GM20431 (cell line): Measurements from ENCODE around the gene CDK11B.
"Not testable (repeated sequence)": the region's sequence is repeated elsewhere in the genome, so short reads cannot be mapped to it uniquely, and the experiment has no call there.

Experiments
- in situ Hi-C: fragments of 300-500 bp; cut with MseI, MboI; formaldehyde crosslinking; loops from one replicate; pipeline ENCODE4 v1.15.0; 2020; ENCODE audit warnings: low sequenced_read_pairs; ENCODE audit not compliant: unreplicated experiment

The CDK11B gene

DNA sequence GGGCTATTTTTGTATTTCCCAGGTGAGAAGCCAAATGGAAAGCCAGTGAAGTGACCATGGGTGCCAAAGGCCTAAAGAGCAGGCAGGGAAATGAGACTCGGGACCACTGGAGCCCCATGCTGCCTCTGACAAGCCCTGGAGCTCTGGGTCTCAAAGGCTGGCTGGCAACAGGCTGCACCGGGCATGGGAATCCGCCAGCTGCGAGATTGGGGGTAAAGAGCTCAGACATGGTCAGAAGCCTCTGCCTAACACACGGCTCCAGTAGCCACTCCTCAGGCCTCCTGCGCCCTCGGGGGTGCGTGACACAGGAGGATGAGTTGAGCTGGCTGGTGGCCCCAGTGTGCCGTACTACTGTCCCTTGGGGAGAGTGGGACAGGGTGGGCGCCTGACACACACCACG, 5.5 kb upstream of the CDK11B start:
- in situ Hi-C loops: not testable (repeated sequence)

- in situ Hi-C loops: not testable (repeated sequence)
Measured at GRCh38 chr1:1662830-1663560, 4.2 kb upstream of the CDK11B start.

GRCh38 chr1:1662392-1662791, 3.6 kb upstream of the CDK11B start:
- in situ Hi-C loops: not testable (repeated sequence)

GRCh38 chr1:1648265-1648664, 10.5 kb downstream of the CDK11B start:
- in situ Hi-C loops: not testable (repeated sequence)

DNA sequence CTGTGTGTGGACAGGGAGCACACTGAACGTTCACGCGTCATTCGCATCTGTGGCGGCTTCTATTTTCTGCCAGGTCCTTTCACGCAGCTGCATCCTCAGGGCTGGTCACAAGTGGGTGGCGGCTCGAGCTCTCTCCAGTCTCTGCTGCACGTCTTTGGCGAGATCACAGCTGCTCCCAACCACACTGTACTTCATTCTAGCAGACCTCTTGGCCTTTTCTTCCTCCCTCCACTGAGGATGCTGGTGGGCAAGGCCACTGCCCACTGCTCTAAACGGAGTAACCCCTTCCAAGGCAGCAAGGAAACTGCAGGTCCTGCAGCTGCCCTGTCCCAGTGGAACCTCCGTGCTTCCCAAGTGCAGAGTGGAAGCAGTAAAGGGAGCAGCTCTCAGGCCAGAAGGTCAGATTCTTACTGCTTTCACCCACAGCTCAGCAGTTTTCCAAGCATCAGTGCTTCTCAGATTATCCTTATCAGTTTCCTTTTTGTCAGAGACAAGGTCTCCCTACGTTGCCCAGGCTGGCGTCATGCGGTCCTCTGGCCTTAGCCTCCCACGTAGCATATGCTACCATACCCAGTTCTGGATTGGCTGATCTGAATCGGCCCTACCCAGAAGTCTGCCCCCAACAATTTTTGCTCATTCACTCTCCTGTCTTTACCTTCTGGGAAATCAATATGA, 11.1 kb downstream of the CDK11B start:
- in situ Hi-C loops: not testable (repeated sequence)

DNA sequence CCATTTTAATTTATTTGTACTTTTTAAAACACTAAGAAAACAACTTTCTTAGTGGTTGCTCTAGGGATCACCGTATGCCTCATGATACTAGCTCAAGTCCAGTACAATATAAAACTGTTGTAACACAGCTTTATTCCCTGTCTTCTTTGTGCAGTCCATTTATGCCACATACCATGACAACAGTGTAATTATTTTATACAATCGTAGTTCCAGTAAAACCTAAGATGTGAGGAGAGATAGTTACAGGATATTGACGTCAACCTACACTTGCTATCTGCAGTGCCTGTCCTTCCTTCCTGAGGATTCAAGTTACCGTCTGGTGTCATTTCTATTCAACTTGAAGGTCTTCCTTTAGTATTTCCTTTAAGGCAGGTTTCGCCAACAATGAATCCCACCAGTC, 12.5 kb downstream of the CDK11B start:
- in situ Hi-C loops: not testable (repeated sequence)

DNA sequence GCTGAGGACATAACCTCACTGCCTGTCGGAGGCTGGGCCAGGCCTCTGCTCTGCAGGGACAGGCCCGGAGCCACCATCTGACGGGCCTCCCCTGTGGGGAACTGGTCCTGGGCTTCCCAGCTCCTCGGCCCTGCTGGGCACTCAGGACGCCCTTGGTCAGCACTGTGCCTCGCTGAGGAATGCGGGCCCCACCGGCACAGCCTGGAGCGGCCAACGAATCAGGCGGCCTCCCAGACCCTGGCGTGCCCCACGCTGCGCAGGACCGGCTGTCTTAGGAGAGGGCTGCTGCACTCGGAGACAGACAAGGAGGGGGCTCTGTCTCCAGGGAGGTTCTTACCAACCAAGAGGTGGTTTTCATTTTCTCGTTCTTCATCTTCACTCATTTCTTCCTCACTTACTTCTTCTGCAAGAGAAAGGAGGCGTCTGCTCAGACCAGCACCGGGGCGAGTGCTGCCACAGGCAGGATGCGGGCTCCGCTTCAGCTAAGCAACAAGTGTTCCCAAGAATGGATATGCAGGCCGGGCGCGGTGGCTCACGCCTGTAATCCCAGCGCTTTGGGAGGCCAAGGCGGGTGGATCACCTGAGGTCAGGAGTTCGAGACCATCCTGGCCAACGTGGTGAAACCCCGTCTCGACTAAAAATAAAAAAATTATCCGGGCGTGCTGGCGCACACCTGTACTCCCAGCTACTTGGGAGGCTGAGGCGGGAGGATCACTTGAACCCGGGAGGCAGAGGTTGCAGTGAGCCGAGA, 17.9 kb downstream of the CDK11B start:
- in situ Hi-C loops: not testable (repeated sequence)

- in situ Hi-C loops: not testable (repeated sequence)
Measured at GRCh38 chr1:1640081-1640480, 18.7 kb downstream of the CDK11B start.

GRCh38 chr1:1639368-1639767, 19.4 kb downstream of the CDK11B start:
- in situ Hi-C loops: not testable (repeated sequence)

DNA sequence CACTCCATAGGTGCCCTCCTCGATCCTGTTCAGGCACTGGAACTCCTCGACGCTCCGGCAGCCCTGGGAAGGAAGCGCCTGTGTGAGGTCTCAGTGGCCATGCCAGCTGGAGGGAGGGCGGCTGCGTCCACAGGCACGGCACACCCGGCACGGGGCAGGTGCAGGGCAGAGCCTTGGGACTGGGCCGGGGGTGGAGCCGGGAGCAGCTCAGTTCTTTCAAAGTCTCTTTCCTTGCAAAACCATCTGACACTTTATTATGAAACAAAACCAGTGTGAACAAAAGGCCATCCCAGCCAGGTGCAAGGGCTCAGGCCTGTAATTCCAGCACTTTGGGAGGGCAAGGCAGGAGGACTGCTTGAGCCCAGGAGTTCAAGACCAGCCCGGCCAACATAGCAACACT, 20.3 kb downstream of the CDK11B start:
- in situ Hi-C loops: not testable (repeated sequence)

- in situ Hi-C loops: not testable (repeated sequence)
Measured at GRCh38 chr1:1637479-1637875, 21.3 kb downstream of the CDK11B start.

GRCh38 chr1:1636621-1637478, 22.0 kb downstream of the CDK11B start:
- in situ Hi-C loops: not testable (repeated sequence)

- in situ Hi-C loops: not testable (repeated sequence)
Measured at GRCh38 chr1:1634613-1635012, 24.2 kb downstream of the CDK11B start.

DNA sequence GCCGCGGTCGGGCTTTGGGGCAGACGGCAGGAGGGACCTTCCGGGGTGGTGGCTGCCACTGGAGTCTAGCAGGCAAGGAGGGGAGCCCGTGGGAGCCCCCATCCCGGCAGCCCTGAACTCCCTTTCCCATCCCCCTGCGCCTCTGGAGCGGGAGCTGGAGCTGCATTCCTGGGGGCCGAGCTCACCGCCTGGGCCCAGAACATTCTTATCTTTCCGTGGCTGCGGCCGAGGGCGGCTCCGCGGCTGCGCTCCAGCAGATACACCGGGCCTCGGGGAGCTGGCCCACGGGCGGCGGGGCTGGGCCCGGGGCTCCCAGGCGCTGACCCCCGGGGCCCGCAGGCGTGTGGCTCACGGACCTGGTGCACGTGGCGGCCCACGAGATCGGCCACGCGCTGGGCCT, 25.4 kb downstream of the CDK11B start:
- in situ Hi-C loops: not testable (repeated sequence)

GRCh38 chr1:1631782-1632420, 26.9 kb downstream of the CDK11B start, which contains the start of gene MMP23B:
Gene MMP23B, plus strand, starts transcription at chr1:1632173. Its CDS starts 46 bp downstream, at chr1:1632219.
- in situ Hi-C loops: no loop called here

DNA sequence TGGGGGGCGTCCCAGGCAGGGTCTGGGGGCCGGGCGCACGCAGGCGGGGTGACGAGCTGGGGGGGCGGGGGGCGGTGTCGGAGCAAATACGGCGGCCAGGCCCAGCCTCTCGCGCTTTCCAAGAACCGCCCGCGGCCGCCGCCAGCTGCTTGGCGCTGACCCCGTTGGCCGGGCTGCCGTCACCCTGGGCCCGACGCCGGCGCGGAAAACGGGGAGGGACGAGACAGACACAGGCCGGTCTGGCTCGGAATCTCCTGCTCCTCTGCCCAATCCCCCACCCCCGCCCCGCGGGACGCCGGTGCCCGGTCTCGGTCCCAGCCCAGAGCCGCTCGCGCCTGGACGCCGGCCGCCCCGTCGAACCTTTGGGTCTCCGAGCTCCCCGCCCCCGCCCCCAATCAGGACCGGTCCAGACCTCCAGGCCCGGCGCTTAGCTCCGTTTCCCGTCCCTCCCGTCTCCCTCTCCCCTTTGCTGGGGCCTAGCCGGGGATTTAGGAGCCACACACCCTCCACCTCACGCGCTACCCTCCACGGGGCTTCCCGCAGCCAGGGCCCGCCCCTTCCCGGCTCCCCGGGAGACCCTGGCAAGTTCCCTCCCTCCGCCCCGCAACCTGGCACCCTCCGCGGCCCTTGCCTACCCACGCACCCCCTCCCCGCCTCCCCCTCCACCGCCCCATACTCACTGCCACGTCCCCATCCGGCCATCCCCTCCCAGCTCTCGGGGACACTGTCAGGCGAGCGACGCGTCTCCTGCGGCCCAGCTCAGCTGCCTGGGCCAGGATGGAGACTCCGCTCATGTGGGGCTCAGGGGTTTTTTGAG, 27.6 kb downstream of the CDK11B start:
- in situ Hi-C loops: no loop called here

GRCh38 chr1:1630191-1630964, 28.4 kb downstream of the CDK11B start:
- in situ Hi-C loops: no loop called here
